HepG2 (cell line): Measurements from ENCODE around the gene AHCYL1. TPM values are rescaled to one million over a fixed set of nuclear protein-coding genes. Genes with fewer than 3 reads are reported as not detected.

Experiments used
- ATM ChIP-seq: fragments of 450-650 bp; IDR thresholded peaks from 2 replicates; pipeline ENCODE4 v1.7.1; 2017; ENCODE audit warnings: mild to moderate bottlenecking, borderline replicate concordance
- CENPT ChIP-seq: sonication (generic); formaldehyde crosslinking; IDR thresholded peaks from 2 replicates; pipeline ENCODE4 v1.8.0; 2022; ENCODE audit warnings: low read depth, mild to moderate bottlenecking, moderate library complexity, missing genetic modification reagents
- NCOR1 ChIP-seq: fragments of 200-600 bp; sonication (generic); IDR thresholded peaks from 2 replicates; pipeline ENCODE4 v1.7.0; 2017; ENCODE audit warnings: antibody characterized with exemption, low read length, borderline replicate concordance
- NR2F2 ChIP-seq: IDR thresholded peaks from 2 replicates; pipeline ENCODE4 v1.6.1; 2012; ENCODE audit warnings: low read depth, inconsistent platforms, borderline replicate concordance
- PHB2 ChIP-seq: fragments of 450-650 bp; IDR thresholded peaks from 2 replicates; pipeline ENCODE4 v1.6.1; 2018; ENCODE audit not compliant: partially characterized antibody
- RXRA ChIP-seq: sonication (generic); formaldehyde crosslinking; IDR thresholded peaks from 2 replicates; pipeline ENCODE4 v1.5.1; 2020; ENCODE audit warnings: missing genetic modification reagents
- SIN3B ChIP-seq: fragments of 150-350 bp; IDR thresholded peaks from 2 replicates; pipeline ENCODE4 v1.6.1; 2014; ENCODE audit warnings: low read length
- SP1 ChIP-seq, 2 experiments: fragments of 450-650 bp in 1 of 2; sonication (generic) in 1 of 2; formaldehyde crosslinking in 1 of 2; IDR thresholded peaks; 2 replicates each; pipeline versions ENCODE4 v1.4.0 to v1.6.1; 2016 to 2020; ENCODE audit warnings: missing genetic modification reagents in 1 of 2
- TCF7 ChIP-seq: sonication (generic); IDR thresholded peaks from 2 replicates; pipeline ENCODE4 v1.6.1; 2016; ENCODE audit warnings: antibody characterized with exemption, low read depth
- XRCC5 ChIP-seq: fragments of 200-400 bp; formaldehyde crosslinking; optimal IDR thresholded peaks from 2 replicates; pipeline ENCODE3; 2017; ENCODE audit warnings: mild to moderate bottlenecking, low read length
- ZBTB8A ChIP-seq: sonication (generic); formaldehyde crosslinking; IDR thresholded peaks from 2 replicates; pipeline ENCODE4 v1.4.0; 2020; ENCODE audit warnings: mild to moderate bottlenecking, low read depth, missing genetic modification reagents, borderline replicate concordance
- ZC3H4 ChIP-seq: sonication (generic); formaldehyde crosslinking; IDR thresholded peaks from 2 replicates; pipeline ENCODE4 v1.4.0; 2020; ENCODE audit warnings: missing genetic modification reagents, borderline replicate concordance
- ZNF253 ChIP-seq: sonication (generic); formaldehyde crosslinking; IDR thresholded peaks from 2 replicates; pipeline ENCODE4 v1.8.0; 2022; ENCODE audit warnings: mild to moderate bottlenecking, missing genetic modification reagents, borderline replicate concordance
- ZNF674 ChIP-seq: sonication (generic); formaldehyde crosslinking; IDR thresholded peaks from 2 replicates; pipeline ENCODE4 v1.5.0; 2020; ENCODE audit warnings: low read depth, mild to moderate bottlenecking, missing genetic modification reagents
- ZNF775 ChIP-seq: sonication (generic); formaldehyde crosslinking; IDR thresholded peaks from 2 replicates; pipeline ENCODE4 v1.4.0; 2020; ENCODE audit warnings: missing genetic modification reagents, mild to moderate bottlenecking, moderate library complexity, borderline replicate concordance
- polyA plus RNA-seq, 8 experiments: library from polyadenylated mRNA; depleted of rRNA in 3 of 8; stranded (reverse) in 7 of 8; unstranded in 1 of 8; fragments of >200 nt; fragmentation: Illumina TruSeq in 4 of 8; extraction: Trizol in 4 of 8; gene quantifications; 2 replicates each; pipeline versions ENCODE4 v1.2.1 to v1.2.3, GENCODE V29; 2011 to 2016; ENCODE audit warnings: low read depth in 4 of 8, missing spikeins in 1 of 8, mixed read lengths in 1 of 8; ENCODE audit not compliant: insufficient read depth in 1 of 8
- total RNA-seq, 5 experiments: library from RNA; depleted of rRNA; stranded (reverse); fragments of >200 nt; fragmentation: Illumina TruSeq; extraction: Trizol; gene quantifications; 2 replicates each; pipeline ENCODE4 v1.2.3, GENCODE V29; 2016; ENCODE audit warnings: low read depth in 1 of 5
- TF ChIP-seq, protein P1 (sequence below): sonication (generic); formaldehyde crosslinking; IDR thresholded peaks from 2 replicates; pipeline ENCODE4 v1.8.1; 2022; ENCODE audit warnings: low read depth, mild to moderate bottlenecking, missing genetic modification reagents
- TF ChIP-seq, protein P2 (sequence below): sonication (generic); formaldehyde crosslinking; IDR thresholded peaks from 2 replicates; pipeline ENCODE4 v1.5.0; 2020; ENCODE audit warnings: missing genetic modification reagents
- TF ChIP-seq, protein P3 (sequence below): IDR thresholded peaks from 2 replicates; pipeline ENCODE4 v1.6.1; 2016; ENCODE audit warnings: low read depth, control low read depth
- TF ChIP-seq, protein P4 (sequence below): sonication (generic); formaldehyde crosslinking; IDR thresholded peaks from 2 replicates; pipeline ENCODE4 v1.8.1; 2023; ENCODE audit warnings: mild to moderate bottlenecking, inconsistent platforms, moderate library complexity, missing genetic modification reagents, borderline replicate concordance
- TF ChIP-seq, protein P5 (sequence below): sonication (generic); formaldehyde crosslinking; IDR thresholded peaks from 2 replicates; pipeline ENCODE4 v1.4.0; 2020; ENCODE audit warnings: missing genetic modification reagents

AHCYL1 gene
- total and polyA plus RNA-seq, 2 of the 13 experiments (the other 11 are each of a cell fraction or from before 2014, with no cell fraction given): 40.9 to 76.3 TPM

DNA sequence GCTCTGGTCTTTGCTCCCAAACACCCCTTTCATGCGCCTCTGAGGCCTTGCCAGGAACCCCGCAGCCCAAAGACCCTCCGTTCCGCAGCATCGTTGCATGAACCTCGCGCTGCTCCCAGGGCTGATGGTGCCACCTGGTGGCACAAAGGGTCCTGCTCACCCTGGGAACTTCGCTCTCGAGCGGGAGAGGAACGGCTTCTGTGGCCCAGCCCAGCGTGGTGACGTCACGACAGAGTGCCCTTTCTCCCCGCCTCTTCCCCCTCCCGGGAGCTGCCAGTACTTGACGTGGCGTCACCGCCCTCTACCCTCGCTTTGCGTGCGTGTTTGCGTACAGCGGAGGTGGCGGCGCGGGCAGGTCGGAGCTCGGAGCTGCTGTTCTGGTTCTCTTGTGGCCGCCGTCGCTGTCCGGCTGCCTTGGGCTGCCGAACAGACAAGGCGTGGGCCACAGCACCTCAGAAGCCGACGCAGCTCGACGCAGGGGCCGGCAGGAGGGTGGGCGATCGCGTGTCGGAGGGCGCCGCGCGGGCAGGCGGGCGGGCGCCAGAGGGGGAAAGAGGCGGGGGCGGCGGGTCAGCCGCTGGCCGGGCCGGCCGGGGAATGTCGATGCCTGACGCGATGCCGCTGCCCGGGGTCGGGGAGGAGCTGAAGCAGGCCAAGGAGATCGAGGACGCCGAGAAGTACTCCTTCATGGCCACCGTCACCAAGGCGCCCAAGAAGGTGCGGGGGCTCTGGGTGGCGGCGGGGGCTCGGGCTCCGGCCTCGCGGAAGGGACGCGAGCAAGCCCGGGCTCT lies at the start of gene AHCYL1 (continued):
- TF ChIP-seq, protein P1, sequence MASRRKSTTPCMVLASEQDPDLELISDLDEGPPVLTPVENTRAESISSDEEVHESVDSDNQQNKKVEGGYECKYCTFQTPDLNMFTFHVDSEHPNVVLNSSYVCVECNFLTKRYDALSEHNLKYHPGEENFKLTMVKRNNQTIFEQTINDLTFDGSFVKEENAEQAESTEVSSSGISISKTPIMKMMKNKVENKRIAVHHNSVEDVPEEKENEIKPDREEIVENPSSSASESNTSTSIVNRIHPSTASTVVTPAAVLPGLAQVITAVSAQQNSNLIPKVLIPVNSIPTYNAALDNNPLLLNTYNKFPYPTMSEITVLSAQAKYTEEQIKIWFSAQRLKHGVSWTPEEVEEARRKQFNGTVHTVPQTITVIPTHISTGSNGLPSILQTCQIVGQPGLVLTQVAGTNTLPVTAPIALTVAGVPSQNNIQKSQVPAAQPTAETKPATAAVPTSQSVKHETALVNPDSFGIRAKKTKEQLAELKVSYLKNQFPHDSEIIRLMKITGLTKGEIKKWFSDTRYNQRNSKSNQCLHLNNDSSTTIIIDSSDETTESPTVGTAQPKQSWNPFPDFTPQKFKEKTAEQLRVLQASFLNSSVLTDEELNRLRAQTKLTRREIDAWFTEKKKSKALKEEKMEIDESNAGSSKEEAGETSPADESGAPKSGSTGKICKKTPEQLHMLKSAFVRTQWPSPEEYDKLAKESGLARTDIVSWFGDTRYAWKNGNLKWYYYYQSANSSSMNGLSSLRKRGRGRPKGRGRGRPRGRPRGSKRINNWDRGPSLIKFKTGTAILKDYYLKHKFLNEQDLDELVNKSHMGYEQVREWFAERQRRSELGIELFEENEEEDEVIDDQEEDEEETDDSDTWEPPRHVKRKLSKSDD (CRISPR knock-in tag): peak; percentile 95
- TF ChIP-seq ZNF674 (CRISPR knock-in tag) (no peak), ZNF775 (0 out of 2 replicates have a peak, but pooled peaks have one; percentile 29), ZNF253 (CRISPR knock-in tag) (no peak), ZBTB8A (0 out of 2 replicates have a peak, but pooled peaks have one; percentile 39), SP1 (IDR thresholded peaks at IDR 0.05) (no peak), SP1 (CRISPR knock-in tag; IDR thresholded peaks at IDR 0.05) (peak; percentile 93), CENPT (no peak), NR2F2 (peak; percentile 34; the same call in 1 of the 2 replicates), ATM (no peak), RXRA (CRISPR knock-in tag) (peak; percentile 46; the same call in 1 of the 2 replicates), ZC3H4 (no peak; the same call in 1 of the 2 replicates), PHB2 (no peak), NCOR1 (no peak), SIN3B (0 out of 2 replicates have a peak, but pooled peaks have one; percentile 23), TCF7 (no peak), XRCC5 (peak; percentile 91)
- TF ChIP-seq, protein P2, sequence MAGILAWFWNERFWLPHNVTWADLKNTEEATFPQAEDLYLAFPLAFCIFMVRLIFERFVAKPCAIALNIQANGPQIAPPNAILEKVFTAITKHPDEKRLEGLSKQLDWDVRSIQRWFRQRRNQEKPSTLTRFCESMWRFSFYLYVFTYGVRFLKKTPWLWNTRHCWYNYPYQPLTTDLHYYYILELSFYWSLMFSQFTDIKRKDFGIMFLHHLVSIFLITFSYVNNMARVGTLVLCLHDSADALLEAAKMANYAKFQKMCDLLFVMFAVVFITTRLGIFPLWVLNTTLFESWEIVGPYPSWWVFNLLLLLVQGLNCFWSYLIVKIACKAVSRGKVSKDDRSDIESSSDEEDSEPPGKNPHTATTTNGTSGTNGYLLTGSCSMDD (CRISPR knock-in tag): no peak
- TF ChIP-seq, protein P3, sequence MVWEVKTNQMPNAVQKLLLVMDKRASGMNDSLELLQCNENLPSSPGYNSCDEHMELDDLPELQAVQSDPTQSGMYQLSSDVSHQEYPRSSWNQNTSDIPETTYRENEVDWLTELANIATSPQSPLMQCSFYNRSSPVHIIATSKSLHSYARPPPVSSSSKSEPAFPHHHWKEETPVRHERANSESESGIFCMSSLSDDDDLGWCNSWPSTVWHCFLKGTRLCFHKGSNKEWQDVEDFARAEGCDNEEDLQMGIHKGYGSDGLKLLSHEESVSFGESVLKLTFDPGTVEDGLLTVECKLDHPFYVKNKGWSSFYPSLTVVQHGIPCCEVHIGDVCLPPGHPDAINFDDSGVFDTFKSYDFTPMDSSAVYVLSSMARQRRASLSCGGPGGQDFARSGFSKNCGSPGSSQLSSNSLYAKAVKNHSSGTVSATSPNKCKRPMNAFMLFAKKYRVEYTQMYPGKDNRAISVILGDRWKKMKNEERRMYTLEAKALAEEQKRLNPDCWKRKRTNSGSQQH: peak; percentile 74
- TF ChIP-seq, protein P4, sequence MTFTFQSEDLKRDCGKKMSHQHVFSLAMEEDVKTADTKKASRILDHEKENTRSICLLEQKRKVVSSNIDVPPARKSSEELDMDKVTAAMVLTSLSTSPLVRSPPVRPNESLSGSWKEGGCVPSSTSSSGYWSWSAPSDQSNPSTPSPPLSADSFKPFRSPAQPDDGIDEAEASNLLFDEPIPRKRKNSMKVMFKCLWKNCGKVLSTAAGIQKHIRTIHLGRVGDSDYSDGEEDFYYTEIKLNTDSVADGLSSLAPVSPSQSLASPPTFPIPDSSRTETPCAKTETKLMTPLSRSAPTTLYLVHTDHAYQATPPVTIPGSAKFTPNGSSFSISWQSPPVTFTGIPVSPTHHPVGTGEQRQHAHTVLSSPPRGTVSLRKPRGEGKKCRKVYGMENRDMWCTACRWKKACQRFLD (CRISPR knock-in tag): 0 out of 2 replicates have a peak, but pooled peaks have one; percentile 37
- TF ChIP-seq, protein P5, sequence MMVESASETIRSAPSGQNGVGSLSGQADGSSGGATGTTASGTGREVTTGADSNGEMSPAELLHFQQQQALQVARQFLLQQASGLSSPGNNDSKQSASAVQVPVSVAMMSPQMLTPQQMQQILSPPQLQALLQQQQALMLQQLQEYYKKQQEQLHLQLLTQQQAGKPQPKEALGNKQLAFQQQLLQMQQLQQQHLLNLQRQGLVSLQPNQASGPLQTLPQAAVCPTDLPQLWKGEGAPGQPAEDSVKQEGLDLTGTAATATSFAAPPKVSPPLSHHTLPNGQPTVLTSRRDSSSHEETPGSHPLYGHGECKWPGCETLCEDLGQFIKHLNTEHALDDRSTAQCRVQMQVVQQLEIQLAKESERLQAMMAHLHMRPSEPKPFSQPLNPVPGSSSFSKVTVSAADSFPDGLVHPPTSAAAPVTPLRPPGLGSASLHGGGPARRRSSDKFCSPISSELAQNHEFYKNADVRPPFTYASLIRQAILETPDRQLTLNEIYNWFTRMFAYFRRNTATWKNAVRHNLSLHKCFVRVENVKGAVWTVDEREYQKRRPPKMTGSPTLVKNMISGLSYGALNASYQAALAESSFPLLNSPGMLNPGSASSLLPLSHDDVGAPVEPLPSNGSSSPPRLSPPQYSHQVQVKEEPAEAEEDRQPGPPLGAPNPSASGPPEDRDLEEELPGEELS (CRISPR knock-in tag): peak; percentile 66
